ENCODE data around the gene PSORS1C1.
A peak's percentile ranks its signal among the peaks of the same experiment; 100 is the strongest.

PSORS1C1 gene

GRCh38 chr6:31126396-31127175 lies 12.0 kb downstream of the PSORS1C1 start:
- no peak for DNase-seq (ENCODE audit: low spot score)

GRCh38 chr6:31128093-31128676 lies 13.6 kb downstream of the PSORS1C1 start:
- DNase-seq (ENCODE audit: low spot score) = peak; percentile 63

GRCh38 chr6:31129130-31129529 lies 14.5 kb downstream of the PSORS1C1 start:
- DNase-seq (ENCODE audit: low spot score) = no peak

- DNase-seq (ENCODE audit: low spot score) = no peak
Measured at GRCh38 chr6:31130751-31131150, 16.2 kb downstream of the PSORS1C1 start.

GRCh38 chr6:31131595-31131994 lies 17.0 kb downstream of the PSORS1C1 start:
- no peak for DNase-seq (ENCODE audit: low spot score)

- DNase-seq (ENCODE audit: low spot score) = no peak
Measured at GRCh38 chr6:31132806-31133205, 18.2 kb downstream of the PSORS1C1 start.

- no peak for DNase-seq (ENCODE audit: low spot score)
Measured at GRCh38 chr6:31135710-31136109, 21.1 kb downstream of the PSORS1C1 start.

- DNase-seq (ENCODE audit: low spot score) = no peak
Measured at GRCh38 chr6:31138982-31139381, 24.4 kb downstream of the PSORS1C1 start, which contains the start of gene PSORS1C2. Gene PSORS1C2 (minus strand): TSS chr6:31139066. CDS start chr6:31139026, 40 bp downstream.

- peak; percentile 41 for DNase-seq (ENCODE audit: low spot score)
Measured at GRCh38 chr6:31139599-31139998, 25.0 kb downstream of the PSORS1C1 start.

GRCh38 chr6:31140643-31141042 lies 26.0 kb downstream of the PSORS1C1 start:
- no peak for DNase-seq (ENCODE audit: low spot score)

- DNase-seq (ENCODE audit: low spot score) = no peak
Measured at GRCh38 chr6:31142361-31142761, 27.8 kb downstream of the PSORS1C1 start.

GRCh38 chr6:31143148-31143547 lies 28.5 kb downstream of the PSORS1C1 start:
- peak; percentile 26 for DNase-seq (ENCODE audit: low spot score)

- DNase-seq (ENCODE audit: low spot score) = no peak
Measured at GRCh38 chr6:31144296-31144969, 29.8 kb downstream of the PSORS1C1 start.

- DNase-seq (ENCODE audit: low spot score) = no peak
Measured at GRCh38 chr6:31144970-31145340, 30.4 kb downstream of the PSORS1C1 start.

GRCh38 chr6:31145386-31145785 lies 30.8 kb downstream of the PSORS1C1 start:
- DNase-seq (ENCODE audit: low spot score) = no peak

GRCh38 chr6:31149827-31150447 lies 35.3 kb downstream of the PSORS1C1 start:
- no peak for DNase-seq (ENCODE audit: low spot score)

GRCh38 chr6:31152781-31153180 lies 38.2 kb downstream of the PSORS1C1 start:
- no peak for DNase-seq (ENCODE audit: low spot score)

- DNase-seq (ENCODE audit: low spot score) = no peak
Measured at GRCh38 chr6:31154436-31154835, 39.8 kb downstream of the PSORS1C1 start.

GRCh38 chr6:31156641-31157040 lies 42.0 kb downstream of the PSORS1C1 start:
- DNase-seq (ENCODE audit: low spot score) = no peak

- no peak for DNase-seq (ENCODE audit: low spot score)
Measured at GRCh38 chr6:31157513-31158139, 43.0 kb downstream of the PSORS1C1 start, which contains the start of gene CCHCR1. Gene CCHCR1 (minus strand): TSS chr6:31157802. CDS start chr6:31157600, 202 bp downstream.

- DNase-seq (ENCODE audit: low spot score) = peak; percentile 100
Measured at GRCh38 chr6:31158140-31158862, 43.7 kb downstream of the PSORS1C1 start, which contains the start of gene TCF19. Gene TCF19 (plus strand): TSS chr6:31158589. CDS start chr6:31159470, 881 bp downstream.
